Spleen (tissue), 11 donors: ENCODE results near the gene IFI44L. TPM values are rescaled to one million over a fixed set of nuclear protein-coding genes. Genes with fewer than 3 reads are reported as not detected.

Experiments
- DNase-seq: peaks from one replicate; pipeline ENCODE4 v3.0.0-alpha.2; 2020
- H3K27ac ChIP-seq, 8 donors: fragments of 200-600 bp; sonication (generic) in 7 of 8; 1 replicate in 4 of 8; 2 replicates in 4 of 8; pipeline versions ENCODE4 v1.5.0 to v1.8.0; 2016 to 2021; ENCODE audit warnings: inconsistent platforms in 4 of 8, mild to moderate bottlenecking in 4 of 8, moderate library complexity in 1 of 8
- H3K27me3 ChIP-seq, 7 donors: fragments of 200-600 bp; sonication (generic) in 6 of 7; replicated peaks in 1 of 7; 1 replicate in 4 of 7; 2 replicates in 3 of 7; pipeline versions ENCODE4 v1.5.0 to v1.8.0; 2016 to 2021; ENCODE audit warnings: inconsistent platforms in 3 of 7, mild to moderate bottlenecking in 1 of 7
- H3K36me3 ChIP-seq, 6 donors: fragments of 200-600 bp; sonication (generic) in 5 of 6; 1 replicate in 4 of 6; 2 replicates in 2 of 6; pipeline versions ENCODE4 v1.5.0 to v1.8.0; 2016 to 2021; ENCODE audit warnings: inconsistent platforms in 2 of 6
- H3K4me1 ChIP-seq, 6 donors: fragments of 200-600 bp; sonication (generic) in 5 of 6; 1 replicate in 3 of 6; 2 replicates in 3 of 6; pipeline versions ENCODE4 v1.5.0 to v1.8.0; 2016 to 2021; ENCODE audit warnings: inconsistent platforms in 3 of 6
- H3K4me3 ChIP-seq, 8 donors: fragments of 200-600 bp; sonication (generic) in 7 of 8; 1 replicate in 4 of 8; 2 replicates in 4 of 8; pipeline versions ENCODE4 v1.5.0 to v1.8.0; 2016 to 2021; ENCODE audit warnings: inconsistent platforms in 4 of 8, mild to moderate bottlenecking in 4 of 8, moderate library complexity in 2 of 8
- H3K9me3 ChIP-seq, 8 donors: fragments of 200-600 bp; sonication (generic) in 7 of 8; 1 replicate in 4 of 8; 2 replicates in 4 of 8; pipeline versions ENCODE4 v1.5.0 to v1.8.0; 2016 to 2021; ENCODE audit warnings: inconsistent platforms in 4 of 8
- POLR2A ChIP-seq, 3 donors: fragments of 450-650 bp; IDR thresholded peaks; one replicate each; pipeline ENCODE4 v1.5.1; 2017; ENCODE audit warnings: antibody characterized with exemption in 3 of 3, mild to moderate bottlenecking in 1 of 3
- POLR2AphosphoS5 ChIP-seq, 3 donors: sonication (generic); formaldehyde crosslinking; IDR thresholded peaks; one replicate each; pipeline ENCODE4 v1.5.1; 2017; ENCODE audit warnings: antibody characterized with exemption in 3 of 3
- WGBS, 5 donors: extraction: QIAGEN DNeasy Blood & Tissue Kit in 3 of 5; methylation state at CpG; one replicate each; pipeline versions ENCODE4 v1.1.5 to v1.1.7; 2013 to 2018; 5-methylcytosine and 5-hydroxymethylcytosine counted together
- intact Hi-C: fragments of 100-400 bp; cut with DNase I; formaldehyde crosslinking; loops from one replicate; pipeline ENCODE4 v1.15.0; 2023; ENCODE audit warnings: low total_unique reads
- polyA plus RNA-seq, 3 donors: library from polyadenylated mRNA; stranded (reverse); fragments of 200-250 nt; gene quantifications; one replicate each; pipeline ENCODE4 v1.2.1, GENCODE V29; 2013
- total RNA-seq, 7 donors: library from RNA; depleted of rRNA in 3 of 7; stranded (reverse); fragments of >200 nt in 3 of 7; fragmentation: NEBNext Ultra II Directional in 4 of 7; extraction: Animal tissue kit (Norgen Biotek cat#: 25700) in 4 of 7; gene quantifications; one replicate each; pipeline versions ENCODE4 v1.1.0 to v1.2.1, GENCODE V29; 2016 to 2021
- TF ChIP-seq, protein P1 (sequence below), 11 experiments: fragments of 200-600 bp in 7 of 11; fragments of 450-650 bp in 4 of 11; sonication (generic) in 4 of 11; IDR thresholded peaks in 8 of 11; conservative IDR thresholded peaks in 3 of 11; 1 replicate in 7 of 11; 2 replicates in 4 of 11; pipeline versions ENCODE4 v1.4.0 to v1.8.0; 2016 to 2021; ENCODE audit warnings: antibody characterized with exemption in 11 of 11, inconsistent platforms in 4 of 11, mild to moderate bottlenecking in 1 of 11
- donor health status: healthy with polysubstance abuse.
- donor health status: DM: no; HTN: no; CAD: no; lungs with moderate emphysema.
- donor health status: DM: no; HTN: no; CAD: no.
- donor health status: Bipolar disorder and iron deficiency.
- donor health status: healthy.
- donor health status: DM: no; HTN: no; CAD: no.
- donor health status: DM: yes; HTN: yes; CAD: no.

Gene IFI44L
- total and polyA plus RNA-seq, 10 donors: 10.3 to 60.3 (median 27.6) TPM

- Histone ChIP-seq H3K9me3 (no peaks in the 10 kb centered on the region), H3K4me3 (no peak overlapping the region), H3K27me3 (no peaks in the 10 kb centered on the region), H3K36me3 (peaks cover 0 to 17% (median 7%) of the 10 kb centered on the region in 6 donors), H3K4me1 (no peaks in the 10 kb centered on the region), H3K27ac (no peak overlapping the region)
- TF ChIP-seq POLR2AphosphoS5 (IDR thresholded peaks at IDR 0.05) (no peak), POLR2A (IDR thresholded peaks at IDR 0.05) (no peak)
- TF ChIP-seq, protein P1, sequence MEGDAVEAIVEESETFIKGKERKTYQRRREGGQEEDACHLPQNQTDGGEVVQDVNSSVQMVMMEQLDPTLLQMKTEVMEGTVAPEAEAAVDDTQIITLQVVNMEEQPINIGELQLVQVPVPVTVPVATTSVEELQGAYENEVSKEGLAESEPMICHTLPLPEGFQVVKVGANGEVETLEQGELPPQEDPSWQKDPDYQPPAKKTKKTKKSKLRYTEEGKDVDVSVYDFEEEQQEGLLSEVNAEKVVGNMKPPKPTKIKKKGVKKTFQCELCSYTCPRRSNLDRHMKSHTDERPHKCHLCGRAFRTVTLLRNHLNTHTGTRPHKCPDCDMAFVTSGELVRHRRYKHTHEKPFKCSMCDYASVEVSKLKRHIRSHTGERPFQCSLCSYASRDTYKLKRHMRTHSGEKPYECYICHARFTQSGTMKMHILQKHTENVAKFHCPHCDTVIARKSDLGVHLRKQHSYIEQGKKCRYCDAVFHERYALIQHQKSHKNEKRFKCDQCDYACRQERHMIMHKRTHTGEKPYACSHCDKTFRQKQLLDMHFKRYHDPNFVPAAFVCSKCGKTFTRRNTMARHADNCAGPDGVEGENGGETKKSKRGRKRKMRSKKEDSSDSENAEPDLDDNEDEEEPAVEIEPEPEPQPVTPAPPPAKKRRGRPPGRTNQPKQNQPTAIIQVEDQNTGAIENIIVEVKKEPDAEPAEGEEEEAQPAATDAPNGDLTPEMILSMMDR (IDR thresholded peaks at IDR 0.05 in 8 of 11, conservative IDR thresholded peaks at IDR 0.05 in 3 of 11): no peak
- 96 to 100% (median 100%) methylated on average over 1 of the region's 1 CpG for WGBS, 5 donors
- DNase-seq: no peak
- intact Hi-C loops: no loop called here
These were observed 47.7 kb downstream of the IFI44L start for GRCh38 chr1:78667939-78668338.

- Histone ChIP-seq H3K4me3 (no peak overlapping the region), H3K27ac (no peak overlapping the region), H3K9me3 (no peaks in the 10 kb centered on the region), H3K36me3 (peaks cover 0 to 12% (median 2%) of the 10 kb centered on the region in 6 donors), H3K27me3 (no peaks in the 10 kb centered on the region), H3K4me1 (no peaks in the 10 kb centered on the region)
- TF ChIP-seq POLR2A (IDR thresholded peaks at IDR 0.05) (no peak), POLR2AphosphoS5 (IDR thresholded peaks at IDR 0.05) (no peak)
- TF ChIP-seq, protein P1 (IDR thresholded peaks at IDR 0.05 in 8 of 11, conservative IDR thresholded peaks at IDR 0.05 in 3 of 11): no peak
- intact Hi-C loops: no loop called here
- no peak for DNase-seq
These were observed 48.2 kb downstream of the IFI44L start for GRCh38 chr1:78668427-78668826.

DNA sequence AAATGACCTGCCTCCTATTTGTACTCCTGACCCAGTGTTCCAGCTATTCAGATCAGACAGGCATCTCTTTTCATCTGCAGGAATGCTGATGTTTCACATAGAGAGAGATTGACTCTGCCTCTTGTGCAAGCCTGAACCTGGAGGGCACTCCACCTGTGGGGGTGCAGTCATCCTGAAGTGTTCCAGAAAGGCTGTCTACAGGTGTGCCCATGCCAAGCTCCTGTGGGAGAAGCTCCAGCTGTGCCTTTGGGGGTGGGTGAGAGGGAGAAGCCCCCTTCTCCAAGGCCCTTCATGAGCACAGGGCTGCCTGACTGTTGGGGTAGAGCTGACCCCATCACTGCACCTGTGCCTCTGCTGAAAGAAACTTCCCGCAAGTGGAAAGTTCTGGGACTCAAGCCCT is 52.2 kb downstream of the IFI44L start:
- H3K4me1 ChIP-seq: peaks cover 0 to 8% (median 3%) of the 10 kb centered on the region in 6 donors
- H3K27me3 ChIP-seq: no peaks in the 10 kb centered on the region
- intact Hi-C loops: loop anchor here (10.0 kb wide), 1 partner anchor 528 kb away; no protein-coding TSS in a partner anchor
- H3K36me3 ChIP-seq: no peaks in the 10 kb centered on the region
- H3K27ac ChIP-seq: no peak overlapping the region
- no peak overlapping the region for H3K4me3 ChIP-seq
- WGBS, 5 donors: 45 to 100% (median 92%) methylated on average over 1 of the region's 1 CpG
- TF ChIP-seq, protein P1 (IDR thresholded peaks at IDR 0.05 in 8 of 11, conservative IDR thresholded peaks at IDR 0.05 in 3 of 11): no peak
- TF ChIP-seq POLR2A (IDR thresholded peaks at IDR 0.05) (no peak), POLR2AphosphoS5 (IDR thresholded peaks at IDR 0.05) (no peak)
- no peak for DNase-seq
- H3K9me3 ChIP-seq: no peaks in the 10 kb centered on the region

DNA sequence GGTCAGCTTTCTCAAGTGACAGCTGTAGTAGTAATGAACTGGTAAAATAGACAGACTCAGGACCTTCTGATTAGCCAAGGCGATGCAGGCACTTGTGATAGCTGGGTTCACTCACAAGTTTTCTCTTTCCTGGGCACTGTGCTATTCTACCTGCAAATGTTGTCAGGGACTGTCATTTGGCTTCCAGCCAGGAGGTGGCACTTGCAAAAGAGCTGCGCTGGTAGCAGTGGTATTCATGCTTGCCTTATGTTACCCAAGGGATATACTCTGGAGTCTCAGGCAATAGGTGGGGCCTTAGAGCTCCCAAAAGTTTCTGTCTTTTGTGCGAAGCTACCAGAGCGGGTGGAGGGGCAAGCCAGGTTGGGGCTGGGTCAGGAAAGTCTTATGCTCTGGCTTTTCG is 52.9 kb downstream of the IFI44L start:
- WGBS, 5 donors: 86 to 93% (median 91%) methylated on average over 2 to 5 of the region's 5 CpGs
- Histone ChIP-seq H3K27me3 (no peaks in the 10 kb centered on the region), H3K9me3 (no peaks in the 10 kb centered on the region), H3K4me3 (no peak overlapping the region), H3K36me3 (no peaks in the 10 kb centered on the region), H3K4me1 (peaks cover 0 to 8% (median 5%) of the 10 kb centered on the region in 6 donors), H3K27ac (no peak overlapping the region)
- DNase-seq: no peak
- intact Hi-C loops: loop anchor here (10.0 kb wide), 1 partner anchor 528 kb away; no protein-coding TSS in a partner anchor
- no peak for TF ChIP-seq POLR2AphosphoS5 (IDR thresholded peaks at IDR 0.05)
- TF ChIP-seq, protein P1 (IDR thresholded peaks at IDR 0.05 in 8 of 11, conservative IDR thresholded peaks at IDR 0.05 in 3 of 11): no peak
- TF ChIP-seq POLR2A (IDR thresholded peaks at IDR 0.05): no peak
